HCT116 (cell line): Measurements from ENCODE around the gene GJB2.

Experiments used
- EZH2 ChIP-seq: fragments of 200-600 bp; sonication (generic); IDR thresholded peaks from 2 replicates; pipeline ENCODE4 v1.6.1; 2017; ENCODE audit warnings: antibody characterized with exemption, mixed run types
- EZH2phosphoT487 ChIP-seq: fragments of 200-600 bp; IDR thresholded peaks from 2 replicates; pipeline ENCODE4 v1.6.1; 2018; ENCODE audit warnings: antibody characterized with exemption, borderline replicate concordance
- POLR2AphosphoS5 ChIP-seq: IDR thresholded peaks from 2 replicates; pipeline ENCODE4 v1.6.1; 2011; ENCODE audit warnings: mild to moderate bottlenecking, low read depth, low read length, moderate library complexity
- SIN3A ChIP-seq: IDR thresholded peaks from 2 replicates; pipeline ENCODE4 v1.6.1; 2012; ENCODE audit warnings: low read depth
- TF ChIP-seq, protein P1 (sequence below), 3 experiments: fragments of 200-600 bp in 1 of 3; sonication (generic) in 1 of 3; IDR thresholded peaks in 2 of 3; conservative IDR thresholded peaks in 1 of 3; 2 replicates each; pipeline ENCODE4 v1.5.1; 2012 to 2017; ENCODE audit warnings: low read depth in 2 of 3, low read length in 2 of 3, antibody characterized with exemption in 1 of 3, borderline replicate concordance in 1 of 3, control low read depth in 1 of 3, mild to moderate bottlenecking in 1 of 3, mixed read lengths in 1 of 3, mixed run types in 1 of 3, moderate library complexity in 1 of 3; ENCODE audit not compliant: insufficient read depth in 1 of 3

DNA sequence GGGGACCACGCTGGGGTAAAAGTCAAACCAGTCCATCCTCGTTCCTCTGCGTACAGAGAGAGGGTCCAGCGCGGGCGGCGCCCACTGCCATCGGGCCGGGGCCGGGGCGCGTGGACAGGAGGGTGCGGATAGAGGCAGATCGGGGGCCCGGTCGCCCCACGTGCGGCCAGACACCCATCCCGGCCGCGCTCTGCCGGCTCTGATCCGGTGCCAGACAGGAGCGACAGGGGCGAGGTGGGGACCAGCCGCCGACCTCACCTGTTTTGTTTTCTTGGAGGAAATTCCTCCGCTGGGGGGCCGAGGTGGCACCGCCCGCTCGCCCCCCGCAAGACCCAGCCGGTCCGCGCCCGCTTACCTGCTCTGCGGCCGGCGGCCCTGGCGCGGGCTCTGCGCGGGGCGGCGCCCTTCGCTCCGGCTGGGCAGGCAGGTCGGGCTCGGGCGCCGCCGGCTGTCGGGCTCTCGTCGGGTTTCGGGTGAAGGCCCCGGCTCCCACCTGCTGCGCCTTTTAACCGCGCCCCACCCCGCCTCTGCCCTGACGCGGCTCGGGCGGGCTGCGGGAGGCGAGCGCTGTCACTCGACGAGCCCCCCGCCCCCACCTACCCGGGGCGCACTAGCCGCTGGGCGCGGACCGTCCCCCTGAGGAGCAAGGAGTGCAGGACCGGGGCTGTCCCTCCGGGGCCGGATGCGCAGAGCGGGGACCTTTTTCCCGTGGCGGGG, 39.3 kb upstream of the GJB2 start, which contains the start of gene GJB6:
- TF ChIP-seq SIN3A, result no peak
- no peak for TF ChIP-seq EZH2
- TF ChIP-seq EZH2phosphoT487, result no peak
- no peak for TF ChIP-seq POLR2AphosphoS5
- TF ChIP-seq, protein P1, sequence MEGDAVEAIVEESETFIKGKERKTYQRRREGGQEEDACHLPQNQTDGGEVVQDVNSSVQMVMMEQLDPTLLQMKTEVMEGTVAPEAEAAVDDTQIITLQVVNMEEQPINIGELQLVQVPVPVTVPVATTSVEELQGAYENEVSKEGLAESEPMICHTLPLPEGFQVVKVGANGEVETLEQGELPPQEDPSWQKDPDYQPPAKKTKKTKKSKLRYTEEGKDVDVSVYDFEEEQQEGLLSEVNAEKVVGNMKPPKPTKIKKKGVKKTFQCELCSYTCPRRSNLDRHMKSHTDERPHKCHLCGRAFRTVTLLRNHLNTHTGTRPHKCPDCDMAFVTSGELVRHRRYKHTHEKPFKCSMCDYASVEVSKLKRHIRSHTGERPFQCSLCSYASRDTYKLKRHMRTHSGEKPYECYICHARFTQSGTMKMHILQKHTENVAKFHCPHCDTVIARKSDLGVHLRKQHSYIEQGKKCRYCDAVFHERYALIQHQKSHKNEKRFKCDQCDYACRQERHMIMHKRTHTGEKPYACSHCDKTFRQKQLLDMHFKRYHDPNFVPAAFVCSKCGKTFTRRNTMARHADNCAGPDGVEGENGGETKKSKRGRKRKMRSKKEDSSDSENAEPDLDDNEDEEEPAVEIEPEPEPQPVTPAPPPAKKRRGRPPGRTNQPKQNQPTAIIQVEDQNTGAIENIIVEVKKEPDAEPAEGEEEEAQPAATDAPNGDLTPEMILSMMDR (IDR thresholded peaks at IDR 0.05 in 2 of 3, conservative IDR thresholded peaks at IDR 0.05 in 1 of 3; ENCODE audit: borderline replicate concordance in 1 of 3, insufficient read depth in 1 of 3, low read depth in 2 of 3, low read length in 2 of 3), result no peak
